Raji (cell line): ENCODE data around the gene RLN3.

Source experiments
- POLR2A ChIP-seq: IDR thresholded peaks from 2 replicates; pipeline ENCODE4 v1.6.1; 2011; ENCODE audit warnings: low read depth, low read length, control low read depth; ENCODE audit not compliant: insufficient read depth

RLN3 gene

GRCh38 chr19:14030997-14031718 lies 3.2 kb downstream of the RLN3 start:
- no peak for TF ChIP-seq POLR2A

- TF ChIP-seq POLR2A, result no peak
Observed at GRCh38 chr19:14031719-14032480, 4.0 kb downstream of the RLN3 start, which contains the start of gene IL27RA. TSS of gene IL27RA (plus strand) at chr19:14031762. CDS start at chr19:14031873, 111 bp downstream.

GRCh38 chr19:14033946-14034345 lies 6.0 kb downstream of the RLN3 start:
- no peak for TF ChIP-seq POLR2A

GRCh38 chr19:14035706-14036105 lies 7.8 kb downstream of the RLN3 start:
- TF ChIP-seq POLR2A, result no peak

- no peak for TF ChIP-seq POLR2A
Observed at GRCh38 chr19:14039181-14039580, 11.2 kb downstream of the RLN3 start.

GRCh38 chr19:14048443-14049153 lies 20.6 kb downstream of the RLN3 start:
- TF ChIP-seq POLR2A, result no peak

- no peak for TF ChIP-seq POLR2A
Observed at GRCh38 chr19:14050512-14050911, 22.6 kb downstream of the RLN3 start.

GRCh38 chr19:14051980-14052379 lies 24.0 kb downstream of the RLN3 start:
- no peak for TF ChIP-seq POLR2A

- TF ChIP-seq POLR2A, result no peak
Observed at GRCh38 chr19:14052470-14052869, 24.5 kb downstream of the RLN3 start.

GRCh38 chr19:14053032-14053431 lies 25.1 kb downstream of the RLN3 start:
- TF ChIP-seq POLR2A, result no peak

- TF ChIP-seq POLR2A, result no peak
Observed at GRCh38 chr19:14053500-14053899, 25.6 kb downstream of the RLN3 start.

- no peak for TF ChIP-seq POLR2A
Observed at GRCh38 chr19:14054099-14054498, 26.2 kb downstream of the RLN3 start.

- TF ChIP-seq POLR2A, result no peak
Observed at GRCh38 chr19:14054721-14055120, 26.8 kb downstream of the RLN3 start.

- TF ChIP-seq POLR2A, result no peak
Observed at GRCh38 chr19:14055396-14055795, 27.4 kb downstream of the RLN3 start.

- no peak for TF ChIP-seq POLR2A
Observed at GRCh38 chr19:14056069-14056666, 28.2 kb downstream of the RLN3 start.
